Renal cortex interstitium (tissue), 11 donors: ENCODE measurements around the gene P2RY8. TPM values are rescaled to one million over a fixed set of nuclear protein-coding genes. Genes with fewer than 3 reads are reported as not detected.
"Not testable (repeated sequence)": the region's sequence is repeated elsewhere in the genome, so short reads cannot be mapped to it uniquely, and the experiment has no call there.

Experiments used
- DNase-seq, 11 donors: peaks; one replicate each; pipeline ENCODE4 v3.0.0-alpha.2; 2013; ENCODE audit warnings: low read depth in 9 of 11, low spot score in 4 of 11; ENCODE audit errors: extremely low read depth in 1 of 11
- polyA plus RNA-seq, 3 donors: library from polyadenylated mRNA; unstranded; fragments of 120-200 nt; gene quantifications; one replicate each; pipeline ENCODE4 v1.2.1, GENCODE V29; 2013; ENCODE audit not compliant: insufficient read length in 3 of 3

Gene P2RY8
- polyA plus RNA-seq, 3 donors = 0.64 to 1.7 (median 0.95) TPM

- no peak for DNase-seq
These were observed 10.4 kb downstream of the P2RY8 start for GRCh38 chrX:1526565-1526964.

GRCh38 chrX:1525583-1526355 is 11.2 kb downstream of the P2RY8 start:
- no peak for DNase-seq

GRCh38 chrX:1524874-1525582 is 12.0 kb downstream of the P2RY8 start:
- no peak for DNase-seq

- DNase-seq = not testable (repeated sequence)
These were observed 14.1 kb downstream of the P2RY8 start for GRCh38 chrX:1522905-1523304.

- no peak for DNase-seq
These were observed 15.5 kb downstream of the P2RY8 start for GRCh38 chrX:1521459-1521956.

- DNase-seq = no peak
These were observed 16.6 kb downstream of the P2RY8 start for GRCh38 chrX:1520350-1520749.

- no peak for DNase-seq
These were observed 17.9 kb downstream of the P2RY8 start for GRCh38 chrX:1519022-1519497.

GRCh38 chrX:1518512-1518911 is 18.5 kb downstream of the P2RY8 start:
- DNase-seq = no peak

- DNase-seq = no peak
These were observed 20.3 kb downstream of the P2RY8 start for GRCh38 chrX:1516596-1517104.

- no peak for DNase-seq
These were observed 25.2 kb downstream of the P2RY8 start for GRCh38 chrX:1511829-1512228.

GRCh38 chrX:1511150-1511549 is 25.8 kb downstream of the P2RY8 start:
- DNase-seq = no peak

- no peak for DNase-seq
These were observed 29.2 kb downstream of the P2RY8 start for GRCh38 chrX:1507511-1508463.

- DNase-seq = no peak
These were observed 30.1 kb downstream of the P2RY8 start for GRCh38 chrX:1506916-1507315.

GRCh38 chrX:1502853-1503252 is 34.1 kb downstream of the P2RY8 start:
- DNase-seq = no peak

GRCh38 chrX:1502241-1502640 is 34.7 kb downstream of the P2RY8 start:
- DNase-seq = no peak

GRCh38 chrX:1500701-1501624 is 36.0 kb downstream of the P2RY8 start:
- no peak for DNase-seq

GRCh38 chrX:1496076-1496475 is 40.9 kb downstream of the P2RY8 start:
- DNase-seq = no peak
